HG03135 (cell line): ENCODE results near the gene SMCR8.
"Not testable (repeated sequence)": the region's sequence is repeated elsewhere in the genome, so short reads cannot be mapped to it uniquely, and the experiment has no call there.

Source experiments
- ATAC-seq: cut with Tn5 transposase; IDR thresholded peaks from one replicate; pipeline ENCODE4 v1.9.1; 2021; ENCODE audit warnings: mild to moderate bottlenecking, moderate library complexity; ENCODE audit not compliant: unreplicated experiment

Gene SMCR8

DNA sequence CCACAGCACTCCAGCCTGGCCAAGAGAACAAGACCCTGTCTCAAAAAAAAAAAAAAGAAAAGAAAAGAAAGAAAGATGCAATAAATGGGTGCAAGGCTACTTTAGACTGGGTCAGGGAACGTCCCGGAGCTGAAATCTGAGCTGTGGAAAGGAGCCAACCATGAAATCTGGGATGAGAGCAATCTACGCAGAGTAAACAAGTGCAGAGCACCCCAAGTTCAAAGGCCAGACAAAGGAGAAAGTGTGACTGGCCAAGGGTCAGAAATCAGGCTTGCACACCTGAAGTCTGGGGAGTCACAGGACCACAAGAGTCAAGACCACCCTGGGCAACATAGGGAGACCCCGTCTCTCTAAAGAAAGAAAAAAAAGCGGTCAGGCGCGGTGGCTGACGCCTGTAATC lies 45.4 kb downstream of the SMCR8 start:
- no peak for ATAC-seq

DNA sequence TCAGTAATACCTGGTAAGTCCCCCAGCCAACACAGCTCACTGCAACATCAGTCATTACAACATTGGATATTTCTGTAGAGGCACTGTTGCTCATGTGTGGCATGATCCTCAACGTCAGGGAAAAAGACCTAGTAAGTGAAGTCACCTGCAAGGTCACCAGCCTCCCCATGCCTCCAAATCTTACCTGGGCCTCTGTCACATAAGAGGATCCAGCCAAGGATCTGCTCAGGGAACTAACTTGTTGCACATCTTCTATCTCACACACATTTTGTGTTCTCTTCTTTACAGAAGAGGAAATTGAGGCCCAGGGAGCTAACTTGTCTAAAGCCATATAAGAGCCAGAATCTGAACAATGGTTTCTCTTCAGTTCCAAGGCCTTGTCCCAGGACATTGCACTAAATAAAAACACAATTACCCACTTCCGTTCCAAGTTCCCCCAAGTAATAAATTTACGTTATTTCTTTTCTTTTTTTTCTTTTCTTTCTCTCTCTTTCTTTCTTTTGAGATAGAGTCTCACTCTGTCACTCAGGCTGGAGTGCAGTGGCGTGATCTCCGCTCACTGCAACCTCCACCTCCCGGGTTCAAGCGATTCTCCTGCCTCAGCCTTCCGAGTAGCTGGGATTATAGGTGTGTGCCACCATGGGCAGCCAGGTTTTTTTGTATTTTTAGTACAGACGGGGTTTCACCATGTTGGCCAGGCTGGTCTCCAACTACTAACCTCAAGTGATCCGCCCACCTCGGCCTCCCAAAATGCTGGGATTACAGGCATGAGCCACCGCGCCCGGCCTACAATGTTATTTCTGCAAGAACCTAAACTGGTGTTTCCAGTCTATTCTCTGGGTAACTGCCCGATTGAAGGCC lies 47.0 kb downstream of the SMCR8 start:
- ATAC-seq = no peak

DNA sequence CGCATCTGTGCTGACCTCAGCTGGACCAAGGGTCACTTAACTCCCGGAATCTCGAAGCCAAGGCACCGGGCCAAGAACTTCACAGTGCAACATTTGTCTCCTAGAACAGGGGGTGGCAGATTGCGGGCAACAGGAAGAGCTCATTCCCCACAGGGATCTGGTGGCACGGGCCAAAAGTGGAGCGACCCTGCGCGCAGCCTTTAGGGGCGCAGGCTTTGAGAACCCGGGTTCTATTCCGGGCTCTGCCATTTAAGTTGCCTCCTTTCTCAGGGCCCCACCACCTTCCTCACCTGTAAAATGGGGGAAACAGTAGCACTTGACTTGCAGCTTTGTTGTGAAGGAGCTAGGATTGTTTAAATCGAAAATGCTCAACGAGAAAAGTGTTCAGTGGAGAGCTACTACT lies 47.6 kb downstream of the SMCR8 start:
- ATAC-seq = no peak

DNA sequence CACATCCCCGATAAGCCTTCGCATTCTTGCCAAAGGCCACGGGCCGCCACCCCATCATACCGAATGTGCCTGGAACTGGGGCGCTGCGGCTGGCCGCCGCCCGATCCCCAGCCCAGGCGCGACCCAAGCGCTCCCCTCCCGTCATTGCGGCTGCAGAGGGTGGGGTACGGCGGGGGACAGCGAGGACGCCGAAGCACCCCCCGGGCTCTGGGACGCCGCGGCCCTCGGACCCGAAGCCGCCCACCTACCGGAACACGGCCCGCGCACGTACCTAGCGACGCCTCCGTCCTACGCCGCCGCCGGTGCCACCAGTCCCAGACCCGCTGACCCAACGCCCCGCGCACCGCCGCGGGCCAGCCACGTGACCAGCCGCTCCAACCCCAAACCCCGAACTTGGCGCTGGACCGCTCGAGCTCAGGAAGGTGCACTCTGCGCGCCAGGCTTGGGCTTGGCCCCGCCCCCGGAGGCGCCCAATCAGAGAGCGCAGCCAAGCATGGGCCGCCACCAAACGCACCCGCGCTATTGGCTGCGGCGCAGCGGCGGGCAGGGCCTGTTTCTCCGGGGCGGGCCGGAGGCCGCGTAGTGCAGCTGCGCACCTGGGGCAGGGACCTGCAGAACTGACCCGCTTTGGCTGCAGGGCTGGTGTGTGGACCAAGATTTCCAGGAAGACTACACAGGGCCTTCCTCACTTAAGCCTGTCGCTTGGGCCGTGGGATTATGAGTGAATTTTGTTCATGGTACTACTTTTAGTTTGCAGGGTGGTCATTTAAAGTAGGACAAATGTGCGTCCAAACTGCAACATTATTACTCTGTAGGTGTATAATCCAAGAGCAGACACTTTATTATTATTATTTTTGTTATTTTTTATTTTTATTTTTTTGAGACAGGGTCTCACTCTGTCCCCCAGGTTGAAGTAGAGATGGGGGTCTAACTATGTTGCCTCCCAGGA lies 48.3 kb downstream of the SMCR8 start, which contains the start of gene SHMT1:
TSS of gene SHMT1 (minus strand) at position 450 of the 949 bp plus-strand sequence. CDS start 7,569 bp downstream, outside the sequence.
- ATAC-seq = peak; percentile 96

DNA sequence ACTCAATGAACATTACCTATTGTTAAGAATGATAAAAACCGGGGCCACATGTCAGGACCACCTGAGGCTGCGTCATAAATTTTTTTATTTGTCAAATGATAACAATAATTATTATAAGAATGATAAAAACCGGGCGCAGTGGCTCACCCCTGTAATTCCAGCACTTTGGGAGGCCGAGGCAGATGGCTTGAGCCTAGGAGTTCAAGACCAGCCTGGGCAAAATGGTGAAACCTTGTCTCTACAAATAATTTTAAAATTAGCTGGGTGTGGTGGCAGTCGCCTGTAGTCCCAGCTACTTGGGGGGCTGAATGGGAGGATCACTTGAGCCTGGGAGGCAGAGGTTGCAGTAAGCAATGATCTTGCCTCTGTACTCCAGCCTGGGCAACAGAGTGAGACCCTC lies 49.1 kb downstream of the SMCR8 start:
- no peak for ATAC-seq

DNA sequence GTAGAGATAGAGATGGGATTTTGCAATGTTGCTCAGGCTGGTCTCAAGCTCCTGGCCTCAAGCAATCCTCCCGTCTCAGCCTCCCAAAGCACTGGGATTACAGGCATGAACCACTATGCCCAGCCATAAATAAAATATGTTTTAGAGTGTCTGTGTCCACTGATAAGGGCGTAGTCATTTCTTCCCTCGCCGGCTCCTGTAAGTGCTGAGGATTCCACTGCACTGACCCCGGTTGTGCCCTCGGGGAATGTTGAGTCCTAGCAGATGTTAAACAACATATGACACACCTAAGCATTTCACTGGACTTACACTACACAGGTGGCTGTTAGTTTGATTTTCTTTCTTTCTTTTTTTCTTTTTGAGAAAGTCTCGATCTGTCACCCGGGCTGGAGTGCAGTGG lies 53.9 kb downstream of the SMCR8 start:
- no peak for ATAC-seq

DNA sequence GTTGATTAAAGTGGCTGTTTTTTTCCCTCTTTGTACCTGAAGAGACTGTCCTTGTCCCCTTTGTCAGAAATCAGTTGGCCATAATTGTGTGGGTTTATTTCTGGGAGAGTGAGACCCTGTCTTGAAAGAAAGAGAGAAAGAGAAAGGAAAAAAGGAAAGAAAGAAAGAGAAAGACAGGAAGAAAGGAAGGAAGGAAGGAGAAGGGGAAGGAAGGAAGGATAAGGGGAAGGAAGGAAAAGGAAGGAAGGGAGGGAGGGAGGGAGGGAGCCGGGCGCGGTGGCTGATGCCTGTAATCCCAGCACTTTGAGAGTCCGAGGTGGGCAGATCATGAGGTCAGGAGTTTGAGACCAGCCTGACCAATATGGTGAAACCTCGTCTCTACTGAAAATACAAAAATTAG lies 55.7 kb downstream of the SMCR8 start:
- ATAC-seq = no peak

DNA sequence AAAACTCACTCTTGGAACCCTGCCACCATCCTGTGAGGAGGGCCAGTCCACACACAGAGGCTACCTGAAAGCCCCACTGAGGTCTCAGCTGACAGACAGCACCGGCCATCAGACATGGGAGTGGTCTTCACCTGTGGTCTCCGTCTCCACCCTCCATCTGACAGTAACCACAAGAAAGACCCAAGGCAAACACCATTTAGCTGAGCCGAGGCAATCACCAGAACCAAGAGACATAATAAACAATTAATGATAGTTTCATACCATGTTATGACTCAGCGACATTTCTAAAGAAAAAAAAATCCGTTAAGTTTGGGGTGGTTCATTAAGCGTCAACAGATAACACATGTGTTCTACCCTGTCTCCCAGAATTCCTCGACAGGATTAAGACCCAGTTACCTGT lies 56.4 kb downstream of the SMCR8 start:
- ATAC-seq = no peak

DNA sequence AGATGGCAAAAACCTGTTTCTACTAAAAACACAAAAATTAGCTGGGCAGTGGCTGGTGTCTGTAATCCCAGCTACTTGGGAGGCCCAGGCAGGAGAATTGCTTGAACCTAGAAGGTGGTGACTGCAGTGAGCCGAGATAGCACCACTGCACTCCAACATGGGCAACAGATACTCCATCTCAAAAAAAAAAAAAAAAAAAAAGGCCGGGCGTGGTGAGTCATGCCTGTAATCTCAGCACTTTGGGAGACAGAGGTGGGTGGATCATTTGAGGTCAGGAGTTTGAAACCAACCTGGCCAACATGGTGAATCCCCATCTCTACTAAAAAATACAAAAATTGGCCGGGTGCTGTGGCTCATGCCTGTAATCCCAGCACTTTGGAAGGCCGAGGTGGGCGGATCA lies 58.1 kb downstream of the SMCR8 start:
- not testable (repeated sequence) for ATAC-seq

DNA sequence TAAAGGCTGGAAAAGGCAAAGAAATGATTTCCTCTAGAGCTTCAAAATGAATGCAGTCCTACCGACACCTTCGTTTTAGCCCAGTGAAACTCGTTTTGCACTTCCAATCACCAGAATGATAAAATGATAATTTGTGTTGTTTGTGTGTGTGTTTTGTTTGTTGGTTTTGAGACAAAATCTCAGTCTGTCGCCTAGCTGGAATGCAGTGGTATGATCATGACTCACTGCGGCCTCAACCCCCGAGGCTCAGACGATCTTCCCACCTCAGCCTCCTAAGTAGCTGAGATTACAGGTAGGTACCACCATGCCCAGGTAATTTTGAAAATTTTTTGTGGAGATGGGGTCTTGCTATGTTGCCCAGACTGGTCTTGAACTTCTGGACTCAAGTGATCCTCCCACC lies 59.1 kb downstream of the SMCR8 start:
- ATAC-seq = no peak
